Adrenal gland (tissue), 5 donors: Measurements from ENCODE around the gene TPO.

Experiments used
- POLR2A ChIP-seq, 2 donors: fragments of 450-650 bp; IDR thresholded peaks; one replicate each; pipeline ENCODE4 v1.6.1; 2017; ENCODE audit warnings: antibody characterized with exemption in 2 of 2, mild to moderate bottlenecking in 2 of 2, moderate library complexity in 1 of 2
- TF ChIP-seq, protein P1 (sequence below), 6 experiments: fragments of 450-650 bp in 4 of 6; fragments of 200-600 bp in 2 of 6; sonication (generic) in 1 of 6; IDR thresholded peaks; 1 replicate in 5 of 6; 2 replicates in 1 of 6; pipeline versions ENCODE4 v1.5.1 to v1.8.0; 2016 to 2021; ENCODE audit warnings: antibody characterized with exemption in 6 of 6, mild to moderate bottlenecking in 2 of 6, moderate library complexity in 1 of 6
- donor health status: DM: no; HTN: no; CAD: no.

DNA sequence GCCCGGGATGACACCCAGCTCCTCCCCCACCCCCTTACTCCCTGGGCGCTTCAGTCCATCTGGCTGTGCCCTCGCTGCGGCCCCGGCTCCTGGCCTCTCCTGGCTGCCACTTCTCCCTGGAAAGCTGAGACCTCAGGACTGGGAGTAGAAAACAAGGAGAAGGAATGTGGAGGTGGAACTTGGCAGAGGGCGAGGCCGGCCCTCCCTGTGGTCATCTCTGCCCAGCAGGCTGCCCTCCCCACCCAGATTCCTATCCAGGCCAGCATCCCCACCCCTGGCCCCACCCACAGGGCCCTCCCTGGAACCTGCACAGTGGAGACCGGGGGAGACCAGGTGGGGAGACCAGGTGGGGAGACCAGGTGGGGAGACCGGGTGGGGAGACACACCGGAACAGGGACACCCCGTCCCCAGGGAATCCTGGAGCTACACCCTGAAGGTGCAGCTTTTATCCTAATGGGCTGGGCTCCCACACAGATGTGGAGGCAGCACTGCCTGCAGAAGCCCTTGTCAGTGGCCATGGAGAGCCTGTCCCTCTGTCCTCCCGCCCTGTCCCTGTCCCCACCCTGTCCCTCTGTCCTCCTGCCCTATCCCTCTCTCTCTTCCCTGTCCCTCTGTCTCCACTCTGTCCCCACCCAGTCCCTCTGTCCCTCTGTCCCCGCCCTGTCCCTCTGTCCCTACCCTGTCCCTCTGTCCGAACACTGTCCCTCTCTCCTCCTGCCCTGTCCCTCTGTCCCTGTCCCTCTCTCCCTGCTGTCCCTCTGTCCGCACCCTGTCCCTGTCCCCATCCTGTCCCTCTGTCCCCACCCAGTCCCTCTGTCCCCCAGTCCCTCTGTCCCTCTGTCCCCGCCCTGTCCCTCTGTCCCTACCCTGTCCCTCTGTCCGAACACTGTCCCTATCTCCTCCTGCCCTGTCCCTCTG lies 173.9 kb downstream of the TPO start:
- TF ChIP-seq, protein P1, sequence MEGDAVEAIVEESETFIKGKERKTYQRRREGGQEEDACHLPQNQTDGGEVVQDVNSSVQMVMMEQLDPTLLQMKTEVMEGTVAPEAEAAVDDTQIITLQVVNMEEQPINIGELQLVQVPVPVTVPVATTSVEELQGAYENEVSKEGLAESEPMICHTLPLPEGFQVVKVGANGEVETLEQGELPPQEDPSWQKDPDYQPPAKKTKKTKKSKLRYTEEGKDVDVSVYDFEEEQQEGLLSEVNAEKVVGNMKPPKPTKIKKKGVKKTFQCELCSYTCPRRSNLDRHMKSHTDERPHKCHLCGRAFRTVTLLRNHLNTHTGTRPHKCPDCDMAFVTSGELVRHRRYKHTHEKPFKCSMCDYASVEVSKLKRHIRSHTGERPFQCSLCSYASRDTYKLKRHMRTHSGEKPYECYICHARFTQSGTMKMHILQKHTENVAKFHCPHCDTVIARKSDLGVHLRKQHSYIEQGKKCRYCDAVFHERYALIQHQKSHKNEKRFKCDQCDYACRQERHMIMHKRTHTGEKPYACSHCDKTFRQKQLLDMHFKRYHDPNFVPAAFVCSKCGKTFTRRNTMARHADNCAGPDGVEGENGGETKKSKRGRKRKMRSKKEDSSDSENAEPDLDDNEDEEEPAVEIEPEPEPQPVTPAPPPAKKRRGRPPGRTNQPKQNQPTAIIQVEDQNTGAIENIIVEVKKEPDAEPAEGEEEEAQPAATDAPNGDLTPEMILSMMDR (IDR thresholded peaks at IDR 0.05): no peak
- no peak for TF ChIP-seq POLR2A (IDR thresholded peaks at IDR 0.05)
